Osteoblast (primary cell): ENCODE measurements around the gene RBP4. TPM values are rescaled to one million over a fixed set of nuclear protein-coding genes. Genes with fewer than 3 reads are reported as not detected.

Source experiments
- DNase-seq: peaks from one replicate; pipeline ENCODE4 v3.0.0; 2011; ENCODE audit warnings: low spot score, mixed read lengths; ENCODE audit not compliant: insufficient read length; ENCODE audit errors: missing footprints
- H2AFZ ChIP-seq: 2 replicates; pipeline ENCODE4 v1.6.0; 2011; ENCODE audit warnings: mild to moderate bottlenecking, low read length
- H3K27ac ChIP-seq: 2 replicates; pipeline ENCODE4 v1.5.1; 2011; ENCODE audit warnings: mild to moderate bottlenecking, low read depth, low read length, moderate library complexity
- H3K27me3 ChIP-seq: 2 replicates; pipeline ENCODE4 v1.6.0; 2012; ENCODE audit warnings: mild to moderate bottlenecking, control low read depth, inconsistent platforms, low read length, moderate library complexity; ENCODE audit not compliant: insufficient read depth
- H3K36me3 ChIP-seq: 2 replicates; pipeline ENCODE4 v1.5.1; 2011; ENCODE audit warnings: mild to moderate bottlenecking, low read length, control low read depth, moderate library complexity; ENCODE audit not compliant: insufficient read depth
- H3K4me1 ChIP-seq: 2 replicates; pipeline ENCODE4 v1.5.1; 2011; ENCODE audit warnings: mild to moderate bottlenecking, low read length, control low read depth, moderate library complexity; ENCODE audit not compliant: insufficient read depth
- H3K4me2 ChIP-seq: 2 replicates; pipeline ENCODE4 v1.6.0; 2011; ENCODE audit warnings: mild to moderate bottlenecking, low read length; ENCODE audit not compliant: insufficient read depth
- H3K4me3 ChIP-seq: fragments of 200-600 bp; sonication (generic); 3 replicates; pipeline ENCODE4 v1.5.1; 2012; ENCODE audit warnings: mild to moderate bottlenecking, low read length, inconsistent platforms; ENCODE audit not compliant: insufficient read depth
- H3K79me2 ChIP-seq: 2 replicates; pipeline ENCODE4 v1.6.0; 2012; ENCODE audit warnings: mild to moderate bottlenecking, low read length, control low read depth, inconsistent platforms; ENCODE audit not compliant: insufficient read depth
- H3K9me3 ChIP-seq: 2 replicates; pipeline ENCODE4 v1.5.1; 2011; ENCODE audit warnings: low read depth, low read length, control low read depth
- H4K20me1 ChIP-seq: 2 replicates; pipeline ENCODE4 v1.6.0; 2012; ENCODE audit warnings: mild to moderate bottlenecking, low read length, control low read depth; ENCODE audit not compliant: insufficient read depth
- CTCF ChIP-seq: IDR thresholded peaks from 2 replicates; pipeline ENCODE4 v1.5.1; 2011; ENCODE audit warnings: mild to moderate bottlenecking, low read depth, low read length, moderate library complexity; ENCODE audit errors: extremely low read depth
- total RNA-seq: library from RNA; depleted of rRNA; stranded (reverse); fragments of >200 nt; gene quantifications from 2 replicates; pipeline ENCODE4 v1.2.3, GENCODE V29; 2012

Gene RBP4
- total RNA-seq, 1 donor = 3.3 TPM

DNA sequence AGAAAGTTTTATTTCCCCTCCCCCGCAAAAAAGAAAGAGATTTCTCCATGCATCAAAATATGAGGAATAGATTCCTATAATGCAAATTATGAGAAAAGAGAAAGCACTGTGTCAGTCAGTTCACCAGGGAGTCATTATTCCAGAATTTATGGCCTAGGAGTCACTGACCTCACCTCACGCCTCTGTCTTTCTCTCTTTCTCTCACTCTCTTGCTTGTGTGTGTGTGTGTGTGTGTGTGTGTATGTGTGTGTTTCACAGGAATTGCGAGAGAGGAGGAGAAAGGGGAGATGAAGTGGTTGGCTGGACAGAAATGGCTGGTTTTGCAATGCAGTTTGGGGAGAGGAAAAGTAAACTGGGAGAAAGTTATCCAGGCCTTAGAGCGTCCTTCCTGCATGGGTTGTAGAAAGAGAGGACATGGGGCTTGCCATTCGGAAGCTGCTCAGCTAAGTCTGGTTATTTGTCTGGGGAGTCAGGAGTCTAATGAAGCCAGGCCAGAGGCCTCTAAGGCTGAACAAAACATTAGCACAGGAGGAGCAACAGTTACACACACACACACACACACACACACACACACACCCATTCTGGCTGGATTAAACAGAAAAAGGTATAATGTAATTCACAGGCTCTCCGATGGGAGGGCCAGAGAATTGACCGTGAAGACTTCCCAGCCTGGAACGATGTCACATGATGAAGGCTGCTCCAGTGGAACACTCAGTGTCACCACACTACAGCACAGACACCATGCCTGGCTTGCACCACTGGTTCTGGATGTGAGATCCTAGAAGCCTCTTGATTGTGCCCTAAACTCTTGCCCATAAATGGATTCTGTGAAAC is 47.3 kb downstream of the RBP4 start:
- H3K27me3 ChIP-seq = no peaks in the 10 kb centered on the region
- no peak overlapping the region for H3K27ac ChIP-seq

GRCh38 chr10:93552780-93553179 is 48.3 kb downstream of the RBP4 start:
- H3K36me3 ChIP-seq = no peaks in the 10 kb centered on the region
- H3K9me3 ChIP-seq = no peaks in the 10 kb centered on the region
- H3K4me2 ChIP-seq = no peak overlapping the region
- no peaks in the 10 kb centered on the region for H3K27me3 ChIP-seq
- no peaks in the 10 kb centered on the region for H3K79me2 ChIP-seq
- peaks cover 9% of the 10 kb centered on the region for H3K4me1 ChIP-seq
- H3K4me3 ChIP-seq = no peak overlapping the region
- TF ChIP-seq CTCF = peak; percentile 3
- H2AFZ ChIP-seq = no peak overlapping the region
- H4K20me1 ChIP-seq = no peaks in the 10 kb centered on the region
- no peak overlapping the region for H3K27ac ChIP-seq
- DNase-seq = no peak

More for the DNA sequence above, 47.3 kb downstream of the RBP4 start:
- no peaks in the 10 kb centered on the region for H3K36me3 ChIP-seq
- H3K9me3 ChIP-seq = no peaks in the 10 kb centered on the region
- DNase-seq = no peak
- H3K4me1 ChIP-seq = peaks cover 2% of the 10 kb centered on the region
- H3K4me3 ChIP-seq = no peak overlapping the region
- H3K4me2 ChIP-seq = no peak overlapping the region
- H4K20me1 ChIP-seq = no peaks in the 10 kb centered on the region
- TF ChIP-seq CTCF = no peak
- H2AFZ ChIP-seq = peak overlapping the region; percentile 32
- H3K79me2 ChIP-seq = no peaks in the 10 kb centered on the region

DNA sequence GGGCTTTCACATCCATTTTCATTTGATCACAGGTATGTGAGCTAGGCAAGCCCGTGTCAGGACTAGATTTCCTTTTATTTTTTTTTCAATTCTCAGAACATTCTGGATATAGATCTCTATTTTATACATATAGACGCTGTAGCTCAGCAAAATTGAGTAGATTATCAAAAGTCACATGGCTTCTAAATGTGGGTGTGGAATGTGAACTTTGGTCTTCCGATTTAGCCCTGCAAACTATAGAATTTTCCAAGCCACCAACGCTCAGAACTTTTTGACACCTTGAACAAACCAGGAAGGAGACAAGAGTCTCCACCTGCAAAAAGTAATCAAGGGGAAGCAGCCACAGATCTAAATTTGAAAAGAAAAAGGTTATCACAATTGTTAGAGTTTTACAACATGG is 50.4 kb downstream of the RBP4 start:
- H3K4me3 ChIP-seq = no peak overlapping the region
- H3K9me3 ChIP-seq = no peaks in the 10 kb centered on the region
- DNase-seq = no peak
- H3K4me2 ChIP-seq = no peak overlapping the region
- H3K27ac ChIP-seq = no peak overlapping the region
- TF ChIP-seq CTCF = no peak
- peaks cover 9% of the 10 kb centered on the region for H3K4me1 ChIP-seq
- H3K36me3 ChIP-seq = no peaks in the 10 kb centered on the region
- H2AFZ ChIP-seq = no peak overlapping the region
- no peaks in the 10 kb centered on the region for H3K27me3 ChIP-seq
- no peaks in the 10 kb centered on the region for H3K79me2 ChIP-seq
- H4K20me1 ChIP-seq = no peaks in the 10 kb centered on the region

- peak overlapping the region; percentile 82 for H2AFZ ChIP-seq
- DNase-seq = peak; percentile 53
Measured at GRCh38 chr10:93548376-93549071, 52.5 kb downstream of the RBP4 start.

More at GRCh38 chr10:93548376-93549071, 52.5 kb downstream of the RBP4 start:
- Histone ChIP-seq H3K79me2 (no peaks in the 10 kb centered on the region), H3K27me3 (no peaks in the 10 kb centered on the region), H4K20me1 (no peaks in the 10 kb centered on the region), H3K4me3 (no peak overlapping the region), H3K4me2 (peak overlapping the region; percentile 55), H3K36me3 (no peaks in the 10 kb centered on the region), H3K4me1 (peaks cover 9% of the 10 kb centered on the region), H3K9me3 (no peaks in the 10 kb centered on the region), H3K27ac (peak overlapping the region; percentile 40)
- TF ChIP-seq CTCF = no peak
